H1 (cell line): ENCODE results near the gene AGRN. TPM values are rescaled to one million over a fixed set of nuclear protein-coding genes. Genes with fewer than 3 reads are reported as not detected.

Experiments used
- CTCF ChIA-PET: fragments of 300-600 bp; sonication (Branson Sonifier 250); formaldehyde crosslinking; loops from one replicate; lab custom pipeline; 2021; ENCODE audit not compliant: partially characterized antibody; lab: Charles Lee
- POLR2A ChIA-PET: fragments of 300-600 bp; sonication (Branson Sonifier 250); formaldehyde crosslinking; loops from one replicate; lab custom pipeline; 2021; ENCODE audit warnings: inconsistent platforms; ENCODE audit not compliant: partially characterized antibody; lab: Charles Lee
- DNase-seq, 2 experiments: peaks; one replicate each; pipeline versions ENCODE4 v3.0.0 to v3.0.0-alpha.2; 2010 to 2022; ENCODE audit warnings: low spot score in 2 of 2, low read depth in 1 of 2, mixed read lengths in 1 of 2
- FAIRE-seq: peaks from 2 replicates; lab custom pipeline; 2011; peaks lifted over from hg19 to GRCh38; lab: Jason Lieb, UNC
- H2AFZ ChIP-seq: 2 replicates; pipeline ENCODE4 v1.8.1; 2012; ENCODE audit warnings: low read length, inconsistent platforms
- H2AK5ac ChIP-seq: 2 replicates; pipeline ENCODE4 v1.6.1; 2013; ENCODE audit warnings: low read depth, low read length
- H2BK120ac ChIP-seq: replicated peaks from 2 replicates; pipeline ENCODE3; 2013; ENCODE audit warnings: low read depth, low read length, inconsistent platforms
- H2BK12ac ChIP-seq: 2 replicates; pipeline ENCODE4 v1.6.1; 2013; ENCODE audit warnings: low read depth, low read length
- H2BK15ac ChIP-seq: 2 replicates; pipeline ENCODE4 v1.6.1; 2013; ENCODE audit warnings: low read length
- H2BK20ac ChIP-seq: 2 replicates; pipeline ENCODE4 v1.6.1; 2013; ENCODE audit warnings: low read length
- H2BK5ac ChIP-seq: 2 replicates; pipeline ENCODE4 v1.6.1; 2013; ENCODE audit warnings: low read depth, low read length
- H3K14ac ChIP-seq: 2 replicates; pipeline ENCODE4 v1.6.1; 2013; ENCODE audit warnings: inconsistent platforms; ENCODE audit not compliant: insufficient read length
- H3K18ac ChIP-seq: 2 replicates; pipeline ENCODE4 v1.6.1; 2013; ENCODE audit warnings: low read length; ENCODE audit errors: extremely low read depth
- H3K23ac ChIP-seq: 2 replicates; pipeline ENCODE4 v1.6.1; 2013; ENCODE audit warnings: inconsistent platforms; ENCODE audit not compliant: insufficient read length
- H3K23me2 ChIP-seq: 2 replicates; pipeline ENCODE4 v1.6.1; 2013; ENCODE audit warnings: low read depth, low read length
- H3K27ac ChIP-seq: 2 replicates; pipeline ENCODE4 v1.6.1; 2011; ENCODE audit warnings: low read depth, low read length, inconsistent platforms
- H3K27me3 ChIP-seq, 4 experiments: replicated peaks in 1 of 4; 1 replicate in 1 of 4; 2 replicates in 3 of 4; pipeline versions ENCODE4 v1.6.1 to v1.8.1; 2011 to 2013; ENCODE audit warnings: low read length in 3 of 4, mild to moderate bottlenecking in 3 of 4, inconsistent platforms in 2 of 4, mixed read lengths in 2 of 4, moderate library complexity in 1 of 4; ENCODE audit not compliant: control insufficient read depth in 3 of 4, insufficient read depth in 3 of 4; ENCODE audit errors: extremely low read depth in 1 of 4
- H3K36me3 ChIP-seq, 4 experiments: 2 replicates each; pipeline versions ENCODE4 v1.6.1 to v1.8.1; 2011 to 2013; ENCODE audit warnings: mild to moderate bottlenecking in 4 of 4, low read length in 3 of 4, moderate library complexity in 2 of 4, control low read depth in 1 of 4, inconsistent platforms in 1 of 4; ENCODE audit not compliant: insufficient read depth in 4 of 4, control insufficient read depth in 2 of 4
- H3K4ac ChIP-seq: replicated peaks from 2 replicates; pipeline ENCODE3; 2013; ENCODE audit warnings: low read length, low read depth, mixed read lengths, inconsistent platforms; ENCODE audit not compliant: insufficient read length
- H3K4me1 ChIP-seq, 4 experiments: replicated peaks in 1 of 4; 1 replicate in 1 of 4; 2 replicates in 3 of 4; pipeline versions ENCODE4 v1.6.1 to v1.8.1; 2011 to 2013; ENCODE audit warnings: low read length in 3 of 4, inconsistent platforms in 2 of 4, mixed read lengths in 1 of 4; ENCODE audit not compliant: insufficient read depth in 4 of 4, control insufficient read depth in 3 of 4
- H3K4me2 ChIP-seq, 2 experiments: 2 replicates each; pipeline versions ENCODE4 v1.6.1 to v1.8.1; 2011 to 2013; ENCODE audit warnings: low read depth in 2 of 2, low read length in 2 of 2, control low read depth in 1 of 2, inconsistent platforms in 1 of 2, mild to moderate bottlenecking in 1 of 2; ENCODE audit not compliant: insufficient read depth in 1 of 2
- H3K4me3 ChIP-seq, 4 experiments: fragments of 200-600, 300-600 bp in 1 of 4; sonication (generic), shearing (Covaris generic), sonication (Bioruptor Twin) in 1 of 4; 2 replicates each; pipeline versions ENCODE4 v1.5.1 to v1.8.1; 2011 to 2016; ENCODE audit warnings: low read length in 4 of 4, low read depth in 3 of 4, control low read depth in 2 of 4, inconsistent platforms in 2 of 4, mild to moderate bottlenecking in 2 of 4, mixed read lengths in 1 of 4, moderate library complexity in 1 of 4; ENCODE audit not compliant: insufficient read depth in 2 of 4; ENCODE audit errors: extremely low read depth in 1 of 4
- H3K56ac ChIP-seq: replicated peaks from 2 replicates; pipeline ENCODE3; 2013; ENCODE audit warnings: low read depth, mild to moderate bottlenecking, mixed read lengths, low read length, inconsistent platforms; ENCODE audit not compliant: insufficient read length
- H3K79me1 ChIP-seq: 2 replicates; pipeline ENCODE4 v1.6.1; 2013; ENCODE audit warnings: low read depth, low read length, control low read depth
- H3K79me2 ChIP-seq, 2 experiments: 2 replicates each; pipeline versions ENCODE4 v1.6.1 to v1.8.1; 2012 to 2013; ENCODE audit warnings: low read length in 2 of 2, mild to moderate bottlenecking in 2 of 2, inconsistent platforms in 1 of 2; ENCODE audit not compliant: insufficient read depth in 2 of 2, control insufficient read depth in 1 of 2
- H3K9ac ChIP-seq, 4 experiments: replicated peaks in 1 of 4; 1 replicate in 1 of 4; 2 replicates in 3 of 4; pipeline versions ENCODE4 v1.6.1 to v1.8.1; 2011 to 2013; ENCODE audit warnings: low read depth in 3 of 4, low read length in 3 of 4, control low read depth in 2 of 4, mild to moderate bottlenecking in 2 of 4, moderate library complexity in 2 of 4, inconsistent platforms in 1 of 4; ENCODE audit errors: extremely low read depth in 1 of 4
- H3K9me3 ChIP-seq, 2 experiments: 2 replicates each; pipeline versions ENCODE4 v1.6.1 to v1.8.1; 2012 to 2013; ENCODE audit warnings: mild to moderate bottlenecking in 2 of 2, moderate library complexity in 2 of 2, control low read depth in 1 of 2, inconsistent platforms in 1 of 2, low read depth in 1 of 2, low read length in 1 of 2, mixed read lengths in 1 of 2; ENCODE audit not compliant: insufficient read depth in 2 of 2
- H4K20me1 ChIP-seq, 2 experiments: replicated peaks in 1 of 2; 2 replicates each; pipeline versions ENCODE3 to v1.8.1; 2011 to 2013; ENCODE audit warnings: inconsistent platforms in 2 of 2, low read length in 2 of 2, mild to moderate bottlenecking in 1 of 2; ENCODE audit not compliant: insufficient read depth in 2 of 2, control insufficient read depth in 1 of 2
- H4K5ac ChIP-seq: 2 replicates; pipeline ENCODE4 v1.6.1; 2013; ENCODE audit warnings: low read length, low read depth, mixed read lengths, inconsistent platforms; ENCODE audit not compliant: insufficient read length
- H4K8ac ChIP-seq: 2 replicates; pipeline ENCODE4 v1.8.0; 2013; ENCODE audit warnings: mild to moderate bottlenecking, moderate library complexity, low read length, inconsistent platforms; ENCODE audit not compliant: insufficient read depth; ENCODE audit errors: extremely low read depth
- H4K91ac ChIP-seq: replicated peaks from 2 replicates; pipeline ENCODE3; 2013; ENCODE audit warnings: low read length, mixed read lengths, inconsistent platforms; ENCODE audit not compliant: insufficient read length
- TAF7 ChIP-seq: optimal IDR thresholded peaks from 2 replicates; pipeline ENCODE3; 2011; ENCODE audit warnings: low read depth, mild to moderate bottlenecking, inconsistent platforms, low read length, moderate library complexity, borderline replicate concordance
- WGBS, 2 experiments: shearing (Covaris generic) in 1 of 2; methylation state at CpG; one replicate each; pipeline versions ENCODE4 v1.1.6 to v1.1.7; 2013 to 2015; ENCODE audit warnings: low lambda C conversion rate in 2 of 2, mixed read lengths in 2 of 2, inconsistent platforms in 1 of 2, low coverage in 1 of 2, missing lambda C conversion rate in 1 of 2; ENCODE audit not compliant: insufficient replicate concordance in 2 of 2, insufficient coverage in 1 of 2, insufficient read length in 1 of 2; ENCODE audit errors: extremely low coverage in 1 of 2, missing lambda C conversion rate in 1 of 2; 5-methylcytosine and 5-hydroxymethylcytosine counted together
- polyA plus RNA-seq, 7 experiments: library from polyadenylated mRNA; depleted of rRNA in 3 of 7; stranded (reverse) in 5 of 7; unstranded in 2 of 7; fragments of >200 nt in 5 of 7; fragments of 200-250 nt in 2 of 7; gene quantifications; 1 replicate in 5 of 7; 2 replicates in 1 of 7; 4 replicates in 1 of 7; pipeline versions ENCODE4 v1.2.1 to v1.2.3, GENCODE V29; 2011 to 2013; ENCODE audit warnings: missing spikeins in 2 of 7, mixed read lengths in 2 of 7
- total RNA-seq: library from RNA; stranded (reverse); fragmentation: NEBNext Ultra II Directional; extraction: Animal tissue kit (Norgen Biotek cat#: 25700); gene quantifications from 2 replicates; pipeline ENCODE4 v1.2.1, GENCODE V29; 2021

Gene AGRN
- total and polyA plus RNA-seq, 2 of the 8 experiments (the other 6 are each of a cell fraction or from before 2014, with no cell fraction given): 52.3 to 155 TPM

GRCh38 chr1:997713-997992 is 22.3 kb upstream of the AGRN start:
- H4K8ac ChIP-seq: no peak overlapping the region; the same call in 1 of the 2 replicates
- peak overlapping the region; percentile 40 for H4K91ac ChIP-seq
- CTCF ChIA-PET: interaction anchor here (0.6 to 3.6 kb wide), 10 partner anchors 10 to 82 kb away, joined by 3 to 40 read pairs (median 4); partner anchors contain the start of genes AGRN and PERM1
- no peak overlapping the region for H3K14ac ChIP-seq
- FAIRE-seq (no peak), DNase-seq (no peak)
- H2BK20ac ChIP-seq: no peak overlapping the region
- no peak overlapping the region for H3K27ac ChIP-seq
- no peak overlapping the region for H2BK15ac ChIP-seq
- peaks cover 13% of the 10 kb centered on the region; the same call in 1 of the 2 replicates for H3K23me2 ChIP-seq
- H2BK5ac ChIP-seq: no peak overlapping the region
- H2BK120ac ChIP-seq: no peak overlapping the region
- no peaks in the 10 kb centered on the region for H3K79me1 ChIP-seq
- peaks cover 47 to 79% (median 68%) of the 10 kb centered on the region in 4 experiments for H3K27me3 ChIP-seq
- peaks cover 0 to 6% of the 10 kb centered on the region in 2 experiments for H4K20me1 ChIP-seq
- no peak overlapping the region for H2AK5ac ChIP-seq
- H3K4me3 ChIP-seq: peak overlapping the region in 1 of 4 experiments; percentile 77; a peak in 1 of 8 replicates
- no peak overlapping the region for H3K56ac ChIP-seq
- no peaks in the 10 kb centered on the region; a peak in 1 of 4 replicates for H3K9me3 ChIP-seq
- peak overlapping the region; percentile 93 for H3K18ac ChIP-seq
- WGBS, 2 experiments: 74% methylated on average over 3 of the region's 3 CpGs; no CpG with 5 or more reads in 1 of the 2 experiments
- H3K23ac ChIP-seq: no peak overlapping the region
- no peak overlapping the region for H3K9ac ChIP-seq
- H3K4me1 ChIP-seq: peaks cover 0 to 22% (median 12%) of the 10 kb centered on the region in 4 experiments; a peak in 6 of 7 replicates
- H3K36me3 ChIP-seq: peaks cover 0 to 18% (median 0%) of the 10 kb centered on the region in 4 experiments; a peak in 1 of 8 replicates
- POLR2A ChIA-PET: interaction anchor here (1.0 to 2.6 kb wide), 6 partner anchors 15 to 58 kb away, joined by 3 to 20 read pairs (median 4); partner anchors contain the start of gene PERM1
- H3K4ac ChIP-seq: no peak overlapping the region
- no peak overlapping the region for H2BK12ac ChIP-seq
- H2AFZ ChIP-seq: no peak overlapping the region
- peak overlapping the region; percentile 56 to 65 for H3K4me2 ChIP-seq
- H3K79me2 ChIP-seq: no peaks in the 10 kb centered on the region
- no peak overlapping the region for H4K5ac ChIP-seq
- TF ChIP-seq TAF7: no peak
